ENCODE results near the gene BCL2L1. TPM values are rescaled to one million over a fixed set of nuclear protein-coding genes. Genes with fewer than 3 reads are reported as not detected.
"Not testable (repeated sequence)": the region's sequence is repeated elsewhere in the genome, so short reads cannot be mapped to it uniquely, and the experiment has no call there.

Gene BCL2L1
- polyA plus RNA-seq, 1 of the 3 experiments (the other 2 are of a cell fraction) = 99.9 TPM

DNA sequence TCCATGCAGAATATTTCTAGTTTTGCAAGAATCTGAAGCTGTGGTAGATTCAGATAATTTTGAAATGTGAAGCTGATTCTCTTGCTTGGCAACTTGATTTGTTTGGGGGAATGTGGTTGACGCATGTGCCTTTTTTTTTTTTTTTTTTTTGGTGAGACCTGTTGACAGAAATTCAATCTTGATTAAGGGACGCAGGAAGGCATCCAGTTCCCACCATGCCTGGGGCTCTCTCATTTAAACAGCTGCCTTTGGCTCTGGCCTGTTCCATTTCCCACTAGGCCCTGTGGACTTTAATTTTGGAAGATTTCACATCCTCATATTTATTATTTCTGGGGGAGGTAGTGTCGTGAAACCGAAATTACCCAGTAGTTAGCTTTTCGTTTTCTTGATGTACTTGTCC lies 25.0 kb upstream of the BCL2L1 start:
- WGBS (ENCODE audit: low lambda C conversion rate) = 86% methylated on average over 5 of the region's 5 CpGs
- Histone ChIP-seq H3K27ac (ENCODE audit: low read depth in 2 of 2, low read length in 1 of 2) (peak overlapping the region; percentile 16 to 36; a peak in 2 of 4 replicates), H3K4me2 (no peak overlapping the region), H3K9ac (no peak overlapping the region), H3K36me3 (replicated peaks in 1 of 2; ENCODE audit: control insufficient read depth in 1 of 2, insufficient read depth in 2 of 2, low read length in 1 of 2) (peaks cover 0 to 18% of the 10 kb centered on the region in 2 experiments), H3K9me2 (no peaks in the 10 kb centered on the region), H3K9me3 (no peaks in the 10 kb centered on the region), H3K4me1 (ENCODE audit: control insufficient read depth in 1 of 2, insufficient read depth in 2 of 2, low read depth in 1 of 2, low read length in 1 of 2) (peaks cover 4 to 6% of the 10 kb centered on the region in 2 experiments; a peak in 1 of 4 replicates), H3K4me3 (ENCODE audit: low read depth in 2 of 2, low read length in 1 of 2) (no peak overlapping the region), H2AFZ (ENCODE audit: low read depth) (peak overlapping the region; percentile 35), H3K27me3 (ENCODE audit: insufficient read depth) (no peaks in the 10 kb centered on the region), H3K79me2 (ENCODE audit: insufficient read depth) (peaks cover 100% of the 10 kb centered on the region), H3F3A (replicated peaks; ENCODE audit: insufficient read depth) (peaks cover 7% of the 10 kb centered on the region), H4K20me1 (ENCODE audit: insufficient read depth) (peaks cover 14% of the 10 kb centered on the region)
- TF ChIP-seq, protein P1, sequence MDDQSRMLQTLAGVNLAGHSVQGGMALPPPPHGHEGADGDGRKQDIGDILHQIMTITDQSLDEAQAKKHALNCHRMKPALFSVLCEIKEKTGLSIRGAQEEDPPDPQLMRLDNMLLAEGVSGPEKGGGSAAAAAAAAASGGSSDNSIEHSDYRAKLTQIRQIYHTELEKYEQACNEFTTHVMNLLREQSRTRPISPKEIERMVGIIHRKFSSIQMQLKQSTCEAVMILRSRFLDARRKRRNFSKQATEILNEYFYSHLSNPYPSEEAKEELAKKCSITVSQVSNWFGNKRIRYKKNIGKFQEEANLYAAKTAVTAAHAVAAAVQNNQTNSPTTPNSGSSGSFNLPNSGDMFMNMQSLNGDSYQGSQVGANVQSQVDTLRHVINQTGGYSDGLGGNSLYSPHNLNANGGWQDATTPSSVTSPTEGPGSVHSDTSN (IDR thresholded peaks at IDR 0.05) = no peak
- TF ChIP-seq GABPA (IDR thresholded peaks at IDR 0.05; ENCODE audit: low read depth) (no peak), SIN3A (IDR thresholded peaks at IDR 0.05; ENCODE audit: borderline replicate concordance, low read depth, low read length) (no peak), ELF1 (IDR thresholded peaks at IDR 0.05) (no peak), RFX5 (IDR thresholded peaks at IDR 0.05; ENCODE audit: low read length) (no peak), FOSL2 (IDR thresholded peaks at IDR 0.05; ENCODE audit: borderline replicate concordance, low read depth) (no peak), FOXJ3 (CRISPR knock-in tag; IDR thresholded peaks at IDR 0.05) (no peak), EP300 (IDR thresholded peaks at IDR 0.05; ENCODE audit: borderline replicate concordance in 1 of 2, low read depth in 1 of 2, low read length in 1 of 2) (no peak), RAD21 (IDR thresholded peaks at IDR 0.05; ENCODE audit: low read length) (no peak), EZH2phosphoT487 (IDR thresholded peaks at IDR 0.05; ENCODE audit: borderline replicate concordance, low read depth) (no peak), NRF1 (IDR thresholded peaks at IDR 0.05; ENCODE audit: low read depth, low read length) (no peak), JUND (IDR thresholded peaks at IDR 0.05) (no peak)
- TF ChIP-seq, protein P2, sequence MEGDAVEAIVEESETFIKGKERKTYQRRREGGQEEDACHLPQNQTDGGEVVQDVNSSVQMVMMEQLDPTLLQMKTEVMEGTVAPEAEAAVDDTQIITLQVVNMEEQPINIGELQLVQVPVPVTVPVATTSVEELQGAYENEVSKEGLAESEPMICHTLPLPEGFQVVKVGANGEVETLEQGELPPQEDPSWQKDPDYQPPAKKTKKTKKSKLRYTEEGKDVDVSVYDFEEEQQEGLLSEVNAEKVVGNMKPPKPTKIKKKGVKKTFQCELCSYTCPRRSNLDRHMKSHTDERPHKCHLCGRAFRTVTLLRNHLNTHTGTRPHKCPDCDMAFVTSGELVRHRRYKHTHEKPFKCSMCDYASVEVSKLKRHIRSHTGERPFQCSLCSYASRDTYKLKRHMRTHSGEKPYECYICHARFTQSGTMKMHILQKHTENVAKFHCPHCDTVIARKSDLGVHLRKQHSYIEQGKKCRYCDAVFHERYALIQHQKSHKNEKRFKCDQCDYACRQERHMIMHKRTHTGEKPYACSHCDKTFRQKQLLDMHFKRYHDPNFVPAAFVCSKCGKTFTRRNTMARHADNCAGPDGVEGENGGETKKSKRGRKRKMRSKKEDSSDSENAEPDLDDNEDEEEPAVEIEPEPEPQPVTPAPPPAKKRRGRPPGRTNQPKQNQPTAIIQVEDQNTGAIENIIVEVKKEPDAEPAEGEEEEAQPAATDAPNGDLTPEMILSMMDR (IDR thresholded peaks at IDR 0.05) = no peak
- TF ChIP-seq, protein P3, sequence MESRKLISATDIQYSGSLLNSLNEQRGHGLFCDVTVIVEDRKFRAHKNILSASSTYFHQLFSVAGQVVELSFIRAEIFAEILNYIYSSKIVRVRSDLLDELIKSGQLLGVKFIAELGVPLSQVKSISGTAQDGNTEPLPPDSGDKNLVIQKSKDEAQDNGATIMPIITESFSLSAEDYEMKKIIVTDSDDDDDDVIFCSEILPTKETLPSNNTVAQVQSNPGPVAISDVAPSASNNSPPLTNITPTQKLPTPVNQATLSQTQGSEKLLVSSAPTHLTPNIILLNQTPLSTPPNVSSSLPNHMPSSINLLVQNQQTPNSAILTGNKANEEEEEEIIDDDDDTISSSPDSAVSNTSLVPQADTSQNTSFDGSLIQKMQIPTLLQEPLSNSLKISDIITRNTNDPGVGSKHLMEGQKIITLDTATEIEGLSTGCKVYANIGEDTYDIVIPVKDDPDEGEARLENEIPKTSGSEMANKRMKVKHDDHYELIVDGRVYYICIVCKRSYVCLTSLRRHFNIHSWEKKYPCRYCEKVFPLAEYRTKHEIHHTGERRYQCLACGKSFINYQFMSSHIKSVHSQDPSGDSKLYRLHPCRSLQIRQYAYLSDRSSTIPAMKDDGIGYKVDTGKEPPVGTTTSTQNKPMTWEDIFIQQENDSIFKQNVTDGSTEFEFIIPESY (IDR thresholded peaks at IDR 0.05; ENCODE audit: borderline replicate concordance, low read depth) = no peak
- peak; percentile 49 for DNase-seq
- ChIA-PET POLR2A (no interaction called here), CTCF (interaction anchor here (0.8 to 5.2 kb wide), 5 partner anchors 24 to 135 kb away, joined by 3 to 30 read pairs (median 4); partner anchors contain the start of gene BCL2L1)

DNA sequence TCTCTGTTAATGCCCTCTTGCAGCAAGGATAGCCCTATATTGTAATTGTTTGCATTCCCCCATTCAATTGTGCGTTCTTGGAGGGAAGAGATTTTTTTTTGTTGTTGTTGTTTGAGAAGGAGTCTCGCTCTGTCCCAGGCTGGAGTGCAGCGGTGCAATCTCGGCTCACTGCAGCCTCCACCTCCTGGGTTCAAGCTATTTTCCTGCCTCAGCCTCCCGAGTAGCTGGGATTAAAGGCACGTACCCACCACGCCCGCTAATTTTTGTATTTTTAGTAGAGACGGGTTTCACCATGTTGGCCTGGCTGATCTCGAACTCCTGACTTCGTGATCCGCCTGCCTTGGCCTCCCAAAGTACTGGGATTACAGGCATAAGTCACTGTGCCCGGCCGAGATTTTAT lies 24.4 kb upstream of the BCL2L1 start:
- H3K9me2 ChIP-seq; POLR2A ChIA-PET; H3K27me3 ChIP-seq (ENCODE audit: insufficient read depth); H4K20me1 ChIP-seq (ENCODE audit: insufficient read depth); H3K9me3 ChIP-seq; DNase-seq; H3K4me1 ChIP-seq (ENCODE audit: control insufficient read depth in 1 of 2, insufficient read depth in 2 of 2, low read depth in 1 of 2, low read length in 1 of 2); H3K4me3 ChIP-seq (ENCODE audit: low read depth in 2 of 2, low read length in 1 of 2); H3F3A ChIP-seq (replicated peaks; ENCODE audit: insufficient read depth); H3K9ac ChIP-seq; H3K4me2 ChIP-seq; H2AFZ ChIP-seq (ENCODE audit: low read depth): not testable (repeated sequence)
- Histone ChIP-seq H3K27ac (ENCODE audit: low read depth in 2 of 2, low read length in 1 of 2) (peak overlapping the region in 1 of 2 experiments; percentile 42; a peak in 1 of 4 replicates), H3K79me2 (ENCODE audit: insufficient read depth) (peaks cover 100% of the 10 kb centered on the region), H3K36me3 (replicated peaks in 1 of 2; ENCODE audit: control insufficient read depth in 1 of 2, insufficient read depth in 2 of 2, low read length in 1 of 2) (peaks cover 0 to 19% of the 10 kb centered on the region in 2 experiments)
- 95% methylated on average over 14 of the region's 14 CpGs for WGBS (ENCODE audit: low lambda C conversion rate)
- CTCF ChIA-PET = interaction anchor here (1.2 to 5.2 kb wide), 3 partner anchors 24 to 114 kb away, joined by 3 to 30 read pairs (median 4); partner anchors contain the start of gene BCL2L1

All from SK-N-SH (cell line).